Left colon (tissue), 2 donors: ENCODE measurements around the gene INHBC. TPM values are rescaled to one million over a fixed set of nuclear protein-coding genes. Genes with fewer than 3 reads are reported as not detected.
"Not testable (repeated sequence)": the region's sequence is repeated elsewhere in the genome, so short reads cannot be mapped to it uniquely, and the experiment has no call there.

Experiments
- ATAC-seq: fragments of 200-7000 bp; cut with Tn5 transposase; one replicate; pipeline ENCODE4 v1.9.1; 2020; ENCODE audit warnings: mild to moderate bottlenecking, moderate library complexity
- DNase-seq, 2 donors: peaks; one replicate each; pipeline ENCODE4 v3.0.0-alpha.2; 2020
- intact Hi-C, 2 donors: fragments of 100-400 bp; cut with DNase I in 1 of 2; cut with micrococcal nuclease in 1 of 2; formaldehyde crosslinking; loops; one replicate each; pipeline versions ENCODE4 v1.11.2 to v1.14.0; 2022; cut with DNase I, micrococcal nuclease
- total RNA-seq, 2 donors: library from RNA; stranded (reverse); fragmentation: NEBNext Ultra II Directional; extraction: Animal tissue kit (Norgen Biotek cat#: 25700); gene quantifications; one replicate each; pipeline ENCODE4 v1.2.1, GENCODE V29; 2021
- donor health status: DM: no; HTN: no; CAD: no.
- donor health status: DM: yes; HTN: yes; CAD: no.

INHBC gene
- total RNA-seq, 2 donors from 2014 or later = not detected

DNA sequence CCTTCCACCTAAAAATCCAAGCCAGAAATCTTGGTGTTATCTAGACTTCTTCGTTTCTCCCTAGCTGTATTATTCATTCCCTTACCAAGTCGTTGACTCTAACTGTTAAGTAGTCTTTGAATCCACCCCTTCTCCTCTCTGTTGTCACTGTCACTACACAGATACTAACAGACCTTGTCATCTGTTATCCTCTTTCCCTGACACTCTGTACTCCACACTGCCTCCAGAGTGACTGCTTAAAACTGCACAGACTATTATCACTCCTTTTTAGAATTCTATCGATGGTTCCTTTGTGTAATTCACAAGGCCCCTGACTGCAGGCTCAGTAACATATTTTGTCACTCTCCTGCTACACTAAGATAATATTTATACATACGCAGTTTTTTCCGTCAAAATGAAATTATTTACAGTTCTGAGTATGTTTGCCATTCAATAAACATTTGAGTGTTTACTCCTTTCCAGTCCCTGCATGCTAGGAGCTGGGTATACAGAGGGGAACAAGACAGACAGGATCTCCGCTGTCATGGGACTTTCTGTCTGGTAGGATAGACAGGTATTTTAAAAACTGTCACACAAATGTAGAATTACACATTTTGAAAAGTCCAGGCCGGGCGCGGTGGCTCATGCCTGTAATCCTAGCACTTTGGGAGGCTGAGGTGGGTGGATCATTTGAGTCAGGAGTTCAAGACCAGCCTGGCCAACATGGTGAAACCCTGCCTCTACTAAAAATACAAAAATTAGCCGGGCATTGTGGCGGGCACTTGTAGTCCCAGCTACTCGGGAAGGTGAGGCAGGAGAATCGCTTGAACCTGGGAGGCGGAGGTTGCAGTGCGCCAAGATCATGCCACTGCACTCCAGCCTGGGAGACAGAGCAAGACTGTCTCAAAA is 57.1 kb downstream of the INHBC start:
- no peak for DNase-seq
- ATAC-seq = no peak
- intact Hi-C loops = no loop called here

DNA sequence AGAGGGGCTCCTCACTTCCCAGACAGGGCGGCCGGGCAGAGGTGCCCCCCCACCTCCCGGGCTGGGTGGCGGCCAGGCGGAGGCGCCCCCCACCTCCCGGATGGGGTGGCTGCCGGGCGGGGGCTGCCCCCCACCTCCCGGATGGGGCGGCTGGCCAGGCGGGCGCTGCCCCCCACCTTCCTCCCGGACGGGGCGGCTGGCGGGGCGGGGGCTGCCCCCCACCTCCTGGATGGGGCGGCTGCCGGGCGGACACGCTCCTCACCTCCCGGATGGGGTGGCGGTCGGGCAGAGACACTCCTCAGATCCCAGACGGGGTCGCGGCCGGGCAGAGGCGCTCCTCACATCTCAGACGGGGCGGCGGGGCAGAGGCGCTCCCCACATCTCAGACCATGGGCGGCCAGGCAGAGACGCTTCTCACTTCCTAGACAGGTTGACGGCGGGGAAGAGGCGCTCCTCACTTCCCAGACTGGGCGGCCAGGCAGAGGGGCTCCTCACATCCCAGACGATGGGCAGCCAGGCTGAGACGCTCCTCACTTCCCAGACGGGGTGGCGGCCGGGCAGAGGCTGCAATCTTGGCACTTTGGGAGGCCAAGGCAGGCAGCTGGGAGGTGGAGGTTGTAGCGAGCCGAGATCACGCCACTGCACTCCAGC is 60.6 kb downstream of the INHBC start:
- intact Hi-C loops = not testable (repeated sequence)

DNA sequence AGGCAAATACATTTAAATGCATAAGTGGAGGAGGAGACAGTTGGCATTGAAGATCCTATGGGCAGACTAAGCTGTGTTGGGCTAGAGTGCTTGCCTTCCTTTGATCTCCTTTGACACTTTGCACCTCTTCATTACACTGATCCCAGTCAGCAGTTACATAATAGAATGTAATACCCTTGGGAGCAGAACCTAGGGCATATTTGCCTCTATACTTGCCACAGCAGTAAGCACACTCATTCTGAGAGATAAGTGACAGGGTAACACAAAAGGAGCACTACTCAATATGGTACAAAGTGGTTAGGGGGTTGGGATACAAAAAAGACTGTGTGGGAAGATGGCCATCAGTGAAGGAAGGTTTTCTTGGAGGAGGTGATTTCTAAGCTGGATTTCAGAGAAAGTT is 62.2 kb downstream of the INHBC start:
- no peak for DNase-seq
- intact Hi-C loops = no loop called here
- ATAC-seq = no peak

More for the DNA sequence above, 60.6 kb downstream of the INHBC start:
- not testable (repeated sequence) for ATAC-seq, DNase-seq

DNA sequence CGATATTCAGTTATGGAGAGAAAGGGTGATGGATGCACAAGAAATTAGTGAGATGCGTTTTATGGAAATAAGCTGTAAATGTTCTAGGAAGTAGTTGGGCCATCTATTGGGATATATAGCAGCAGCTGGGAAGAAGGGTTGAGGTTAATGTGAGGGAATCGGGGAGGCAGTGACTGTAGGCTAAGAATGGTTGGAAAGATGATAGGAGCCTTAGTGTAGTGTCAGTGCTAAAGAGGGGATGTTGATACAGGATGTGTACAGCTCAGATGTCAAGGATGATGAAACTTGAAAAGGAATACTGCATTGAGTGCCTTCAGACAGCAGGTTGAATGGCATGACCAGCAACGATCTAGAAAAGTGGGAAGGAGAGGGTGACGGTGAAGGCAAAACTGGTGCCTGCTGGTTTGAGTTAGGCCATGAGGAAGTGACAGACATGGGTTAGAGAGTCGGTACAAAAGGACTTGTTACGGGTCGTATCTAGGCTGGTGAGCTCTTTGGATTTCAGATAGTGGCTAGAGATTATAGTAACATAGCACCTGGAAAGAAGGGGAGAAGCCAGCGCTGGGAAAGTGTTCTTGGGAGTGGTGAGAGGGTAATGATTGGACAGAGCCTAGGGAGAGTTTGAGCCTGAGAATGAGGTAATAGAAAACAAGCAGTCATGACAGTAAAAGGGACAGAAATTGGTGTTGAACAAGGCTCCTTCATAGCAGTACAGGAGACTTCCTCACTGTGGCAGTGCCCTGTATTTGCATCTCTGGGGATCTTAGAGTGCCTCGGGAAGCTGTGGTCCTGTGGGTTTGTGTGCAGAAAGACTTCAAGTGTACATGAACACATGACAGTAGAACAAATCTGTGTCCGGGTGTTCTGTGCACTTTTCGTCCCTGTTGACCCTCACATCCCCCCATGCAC is 62.9 kb downstream of the INHBC start:
- ATAC-seq = no peak
- intact Hi-C loops = no loop called here
- DNase-seq = no peak

DNA sequence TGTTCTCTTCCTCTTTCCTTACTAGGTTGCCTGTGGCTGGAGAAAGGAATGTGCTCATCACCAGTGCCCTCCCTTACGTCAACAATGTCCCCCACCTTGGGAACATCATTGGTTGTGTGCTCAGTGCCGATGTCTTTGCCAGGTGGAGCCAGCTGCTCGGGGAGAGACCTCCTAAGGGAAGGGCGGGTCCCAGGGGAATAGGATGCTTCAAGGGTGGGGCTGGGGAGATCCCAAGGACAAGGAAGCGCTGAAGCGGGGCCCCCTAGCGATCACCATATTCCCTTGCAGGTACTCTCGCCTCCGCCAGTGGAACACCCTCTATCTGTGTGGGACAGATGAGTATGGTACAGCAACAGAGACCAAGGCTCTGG is 63.5 kb downstream of the INHBC start:
- no peak for DNase-seq
- ATAC-seq = no peak
- intact Hi-C loops = no loop called here

DNA sequence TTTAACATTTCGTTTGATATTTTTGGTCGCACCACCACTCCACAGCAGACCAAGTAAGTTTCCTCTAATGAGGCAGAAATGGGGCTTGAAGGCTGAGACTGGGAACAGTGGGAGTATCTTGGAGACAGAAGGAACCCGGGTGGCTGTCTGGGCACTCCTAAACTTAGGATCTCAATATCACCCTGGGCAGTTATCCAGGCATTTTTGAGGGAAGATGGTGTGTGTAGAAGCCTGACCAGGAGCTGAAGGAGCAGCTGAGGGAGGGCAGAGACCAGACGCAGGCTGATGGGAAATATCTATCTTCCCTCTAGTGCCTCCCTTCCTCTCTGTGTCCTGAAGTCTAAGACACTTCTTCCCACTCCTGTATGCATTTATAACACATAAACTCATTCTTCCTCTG is 64.0 kb downstream of the INHBC start:
- ATAC-seq (no peak), DNase-seq (no peak)
- intact Hi-C loops = no loop called here

DNA sequence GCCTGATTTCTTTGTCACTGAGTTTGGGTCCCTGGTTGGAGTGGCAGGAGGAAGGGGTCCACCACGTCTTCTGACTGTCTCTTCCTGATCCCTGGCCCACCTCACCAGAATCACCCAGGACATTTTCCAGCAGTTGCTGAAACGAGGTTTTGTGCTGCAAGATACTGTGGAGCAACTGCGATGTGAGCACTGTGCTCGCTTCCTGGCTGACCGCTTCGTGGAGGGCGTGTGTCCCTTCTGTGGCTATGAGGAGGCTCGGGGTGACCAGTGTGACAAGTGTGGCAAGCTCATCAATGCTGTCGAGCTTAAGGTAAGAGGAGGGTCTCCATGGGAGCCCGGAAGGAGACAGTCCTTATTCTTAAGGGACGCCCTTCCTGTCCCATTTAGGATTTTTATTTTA is 65.6 kb downstream of the INHBC start:
- no peak for ATAC-seq
- no peak for DNase-seq
- intact Hi-C loops = no loop called here

Other genes starting within 250 kb of the INHBC start
- not detected for gene NXPH4, start 218.0 kb upstream of the INHBC start, total RNA-seq
- 10 to 100 TPM; 45.3 to 58.8 TPM for gene SHMT2, start 205.1 kb upstream of the INHBC start, total RNA-seq
- 1 to 10 TPM; 2.0 to 4.2 TPM for gene STAC3, start 183.6 kb upstream of the INHBC start, total RNA-seq
- gene R3HDM2, start 3.7 kb upstream of the INHBC start, total RNA-seq = 10 to 100 TPM; 62.5 to 62.8 TPM
- not detected for gene INHBE, start 20.5 kb downstream of the INHBC start, total RNA-seq
- 1 to 10 TPM; 1.8 to 1.9 TPM for gene GLI1, start 25.0 kb downstream of the INHBC start, total RNA-seq
- 10 to 100 TPM in 1 of 2 donors, 1 to 10 TPM in 1; 6.4 to 11.4 TPM for gene ARHGAP9, start 45.1 kb downstream of the INHBC start, total RNA-seq
- gene MARS1, start 53.3 kb downstream of the INHBC start, total RNA-seq = 100 to 1,000 TPM in 1 of 2 donors, 10 to 100 TPM in 1; 89.3 to 125 TPM
- 10 to 100 TPM; 19.8 to 20.5 TPM for gene DDIT3, start 85.7 kb downstream of the INHBC start, total RNA-seq
- 100 to 1,000 TPM; 104 to 116 TPM for gene MBD6, start 88.0 kb downstream of the INHBC start, total RNA-seq
- 100 to 1,000 TPM; 139 to 151 TPM for gene DCTN2, start 112.4 kb downstream of the INHBC start, total RNA-seq
- 1 to 10 TPM in 1 of 2 donors, under 1 TPM in 1; 0.85 to 1.3 TPM for gene KIF5A, start 115.3 kb downstream of the INHBC start, total RNA-seq
- 10 to 100 TPM; 63.5 to 67.9 TPM for gene PIP4K2C, start 156.4 kb downstream of the INHBC start, total RNA-seq
- 10 to 100 TPM in 1 of 2 donors, 1 to 10 TPM in 1; 3.7 to 10.2 TPM for gene DTX3, start 170.0 kb downstream of the INHBC start, total RNA-seq
- 10 to 100 TPM in 1 of 2 donors, 1 to 10 TPM in 1; 3.1 to 14.9 TPM for gene ARHGEF25, start 176.7 kb downstream of the INHBC start, total RNA-seq
- under 1 TPM; 0.34 to 0.98 TPM for gene B4GALNT1, start 198.4 kb downstream of the INHBC start, total RNA-seq